GM21619 (cell line): Measurements from ENCODE around the gene SPIRE2.
"Not testable (repeated sequence)": the region's sequence is repeated elsewhere in the genome, so short reads cannot be mapped to it uniquely, and the experiment has no call there.

Source experiments
- ATAC-seq: cut with Tn5 transposase; IDR thresholded peaks from one replicate; pipeline ENCODE4 v1.9.1; 2021; ENCODE audit not compliant: unreplicated experiment

SPIRE2 gene

DNA sequence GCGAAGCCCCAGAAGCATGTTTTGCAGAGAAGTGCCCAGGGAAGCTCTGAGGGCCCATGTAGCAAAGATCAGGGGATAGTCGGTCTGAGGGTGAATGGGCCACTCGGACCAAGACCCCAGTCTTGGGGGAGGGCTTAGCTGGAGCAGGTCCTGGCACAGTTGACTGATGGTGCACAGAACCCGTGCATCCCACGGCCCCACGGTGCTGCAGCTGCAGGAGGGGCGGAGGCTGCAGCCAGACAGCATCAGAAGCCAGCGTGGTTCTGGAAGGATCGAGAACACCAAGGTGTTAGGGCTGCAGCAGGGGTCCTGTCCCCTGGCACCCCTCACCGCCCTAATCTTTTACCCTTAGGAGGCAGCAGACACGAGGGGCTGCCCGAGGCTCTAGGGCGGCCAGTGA lies 83.9 kb downstream of the SPIRE2 start:
- ATAC-seq, result no peak

- no peak for ATAC-seq
These were observed 84.4 kb downstream of the SPIRE2 start for GRCh38 chr16:89912627-89913026.

- no peak for ATAC-seq
These were observed 85.4 kb downstream of the SPIRE2 start for GRCh38 chr16:89913408-89914387.

GRCh38 chr16:89914642-89915285 lies 86.5 kb downstream of the SPIRE2 start:
- not testable (repeated sequence) for ATAC-seq

DNA sequence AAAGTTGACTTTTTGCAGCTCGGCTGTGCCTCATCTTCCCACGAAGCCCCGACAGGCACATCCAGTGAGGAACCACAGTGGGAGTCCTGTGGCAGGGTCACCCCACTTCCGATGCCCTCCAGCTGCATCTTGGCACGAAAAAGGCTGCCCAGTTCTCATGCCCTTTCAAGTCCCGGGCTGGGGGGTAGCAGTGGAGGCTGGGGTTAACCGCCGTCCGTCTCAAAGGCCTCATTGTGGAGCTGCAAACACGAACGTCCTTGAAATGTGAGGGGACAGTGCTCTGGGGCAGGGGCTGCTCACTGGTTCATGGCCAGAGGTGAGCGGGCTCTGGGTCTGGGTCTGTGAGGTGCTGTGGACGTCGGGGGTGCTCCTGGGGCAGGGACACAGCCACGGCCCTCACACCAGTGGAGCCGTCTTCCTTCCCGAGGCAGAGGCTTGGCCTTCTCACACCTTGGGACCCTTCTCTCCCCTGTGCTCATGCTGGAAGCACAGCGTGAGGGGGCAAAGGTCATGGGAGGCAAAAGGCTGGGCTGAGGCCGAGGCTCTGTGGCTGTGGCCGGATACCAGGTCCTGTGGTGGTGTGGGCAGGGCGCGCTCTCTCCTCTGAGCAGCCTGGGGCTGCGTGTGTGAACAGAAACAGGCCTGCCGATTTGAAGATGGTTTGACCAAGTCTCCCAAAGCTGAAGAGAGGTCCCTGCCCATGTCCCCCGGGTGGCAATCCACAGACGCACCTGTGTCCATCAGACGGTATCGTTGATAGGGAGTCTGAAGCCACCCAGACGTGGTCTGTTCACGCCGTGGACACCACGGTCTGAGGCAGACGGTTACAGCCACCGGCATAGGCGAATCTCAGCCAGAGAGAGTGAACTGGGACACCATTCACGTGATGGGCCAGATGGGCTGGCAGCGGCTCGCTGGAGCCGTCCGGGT lies 87.3 kb downstream of the SPIRE2 start:
- ATAC-seq, result no peak

DNA sequence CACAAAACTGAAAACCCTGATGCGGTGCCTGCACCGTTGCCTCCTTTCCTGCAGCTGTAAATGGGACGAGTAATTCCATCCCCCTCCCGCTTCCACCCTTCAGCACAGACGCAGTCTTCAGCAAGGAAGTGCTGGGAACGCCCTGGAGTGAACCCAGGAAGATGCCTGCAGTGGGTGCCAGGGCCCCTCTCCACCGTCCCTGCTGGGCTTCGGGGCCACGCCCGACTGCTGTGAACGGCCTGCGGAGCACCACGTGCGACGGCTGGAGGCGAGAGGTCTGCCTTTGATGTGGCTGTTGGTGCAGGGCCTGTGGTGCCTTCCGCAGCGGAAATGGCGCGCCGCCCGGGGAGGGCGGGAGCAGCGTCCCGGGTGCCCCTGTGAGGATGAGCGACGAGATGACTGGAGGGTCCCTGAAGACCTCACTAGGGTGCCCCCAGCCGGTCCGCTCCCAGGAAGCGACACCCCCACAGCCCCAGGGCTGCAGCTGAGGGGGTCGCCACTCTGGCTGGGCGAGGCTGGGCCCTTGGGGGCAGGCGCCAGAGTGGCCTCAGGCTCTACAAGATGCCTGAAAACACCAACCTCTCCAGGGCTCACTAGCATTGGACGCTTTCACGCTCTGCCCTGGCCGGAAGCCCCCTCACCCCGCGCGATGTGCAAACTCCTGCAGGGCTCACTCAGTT lies 89.6 kb downstream of the SPIRE2 start:
- ATAC-seq, result peak; percentile 75

- ATAC-seq, result no peak
These were observed 90.4 kb downstream of the SPIRE2 start, which contains the start of gene MC1R for GRCh38 chr16:89918453-89919347. Gene MC1R, plus strand, starts transcription at chr16:89918862. Its CDS starts 397 bp downstream, at chr16:89919259.

GRCh38 chr16:89919535-89920406 lies 91.5 kb downstream of the SPIRE2 start:
- no peak for ATAC-seq

DNA sequence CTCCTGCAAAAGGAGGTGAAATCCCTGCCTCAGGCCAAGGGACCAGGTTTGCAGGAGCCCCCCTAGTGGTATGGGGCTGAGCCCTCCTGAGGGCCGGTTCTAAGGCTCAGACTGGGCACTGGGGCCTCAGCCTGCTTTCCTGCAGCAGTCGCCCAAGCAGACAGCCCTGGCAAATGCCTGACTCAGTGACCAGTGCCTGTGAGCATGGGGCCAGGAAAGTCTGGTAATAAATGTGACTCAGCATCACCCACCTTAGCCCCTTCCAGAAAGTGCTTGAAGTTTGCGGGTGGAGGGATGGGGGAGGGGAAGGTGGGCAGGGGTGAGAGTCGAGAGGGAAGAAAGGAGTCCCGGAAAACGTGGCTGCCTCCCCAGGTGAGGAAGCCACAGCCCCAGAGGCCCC lies 92.4 kb downstream of the SPIRE2 start:
- ATAC-seq, result no peak
